PC-3 (cell line): ENCODE results near the gene NUP50.

Experiments used
- CTCF ChIP-seq: fragments of 300-600 bp; sonication (generic); conservative IDR thresholded peaks from 2 replicates; pipeline ENCODE4 v1.5.1; 2017; ENCODE audit warnings: antibody characterized with exemption, low read depth, mild to moderate bottlenecking, low read length
- EZH2phosphoT487 ChIP-seq: fragments of 300-600 bp; sonication (generic); IDR thresholded peaks from 2 replicates; pipeline ENCODE4 v1.6.1; 2018; ENCODE audit warnings: mild to moderate bottlenecking, antibody characterized with exemption, low read length, borderline replicate concordance

- TF ChIP-seq EZH2phosphoT487, result no peak
- TF ChIP-seq CTCF, result no peak
Observed at GRCh38 chr22:45192701-45193187, 29.0 kb downstream of the NUP50 start.
